SK-N-SH (cell line): ENCODE data around the gene KRAS. TPM values are rescaled to one million over a fixed set of nuclear protein-coding genes. Genes with fewer than 3 reads are reported as not detected.
"Not testable (repeated sequence)": the region's sequence is repeated elsewhere in the genome, so short reads cannot be mapped to it uniquely, and the experiment has no call there.

ENCODE experiments used
- CTCF ChIA-PET: fragments of 300-600, 350-600 bp; formaldehyde crosslinking; extraction: SDS; loops from one replicate; lab custom pipeline; 2021; lab: Yijun Ruan, JAX
- POLR2A ChIA-PET: fragments of 350-600 bp; sonication (Branson Sonifier 250); formaldehyde crosslinking; extraction: SDS; loops from one replicate; lab custom pipeline; 2020; ENCODE audit warnings: antibody characterized with exemption, inconsistent platforms; lab: Yijun Ruan, JAX
- DNase-seq: peaks from one replicate; pipeline ENCODE4 v3.0.0; 2012
- H2AFZ ChIP-seq: fragments of 200-600 bp; sonication (generic); 2 replicates; pipeline ENCODE4 v1.8.1; 2016; ENCODE audit warnings: antibody characterized with exemption, mild to moderate bottlenecking, low read depth
- H3F3A ChIP-seq: fragments of 200-600 bp; sonication (generic); replicated peaks from 2 replicates; pipeline ENCODE3; 2016; ENCODE audit warnings: antibody characterized with exemption, mild to moderate bottlenecking; ENCODE audit not compliant: insufficient read depth
- H3K27ac ChIP-seq, 2 experiments: fragments of 200-500 bp in 1 of 2; fragments of 200-600 bp in 1 of 2; sonication (Bioruptor generic) in 1 of 2; sonication (generic), shearing (Covaris generic) in 1 of 2; 2 replicates each; pipeline versions ENCODE4 v1.5.1 to v1.6.1; 2014 to 2016; ENCODE audit warnings: low read depth in 2 of 2, inconsistent platforms in 1 of 2, low read length in 1 of 2, mild to moderate bottlenecking in 1 of 2, mixed read lengths in 1 of 2
- H3K27me3 ChIP-seq: fragments of 200-600 bp; sonication (generic), shearing (Covaris generic); 2 replicates; pipeline ENCODE4 v1.6.1; 2016; ENCODE audit warnings: mixed run types; ENCODE audit not compliant: insufficient read depth
- H3K36me3 ChIP-seq, 2 experiments: fragments of 200-500 bp in 1 of 2; fragments of 200-600 bp in 1 of 2; sonication (Bioruptor generic) in 1 of 2; sonication (generic) in 1 of 2; replicated peaks in 1 of 2; 2 replicates each; pipeline versions ENCODE3 to v1.5.1; 2014 to 2016; ENCODE audit warnings: low read length in 1 of 2, mild to moderate bottlenecking in 1 of 2; ENCODE audit not compliant: insufficient read depth in 2 of 2, control insufficient read depth in 1 of 2
- H3K4me1 ChIP-seq, 2 experiments: fragments of 200-500 bp in 1 of 2; fragments of 200-600 bp in 1 of 2; sonication (Bioruptor generic) in 1 of 2; sonication (generic), shearing (Covaris generic) in 1 of 2; 2 replicates each; pipeline versions ENCODE4 v1.5.1 to v1.6.1; 2014 to 2016; ENCODE audit warnings: low read depth in 1 of 2, low read length in 1 of 2, mixed run types in 1 of 2; ENCODE audit not compliant: insufficient read depth in 2 of 2, control insufficient read depth in 1 of 2
- H3K4me2 ChIP-seq: fragments of 200-600 bp; sonication (generic), shearing (Covaris generic); 2 replicates; pipeline ENCODE4 v1.6.1; 2017; ENCODE audit warnings: mixed run types
- H3K4me3 ChIP-seq, 2 experiments: fragments of 200-500 bp in 1 of 2; fragments of 200-600 bp in 1 of 2; sonication (Bioruptor generic) in 1 of 2; sonication (generic), shearing (Covaris generic) in 1 of 2; 2 replicates each; pipeline versions ENCODE4 v1.5.1 to v1.8.1; 2014 to 2016; ENCODE audit warnings: low read depth in 2 of 2, inconsistent platforms in 1 of 2, low read length in 1 of 2, mild to moderate bottlenecking in 1 of 2, mixed read lengths in 1 of 2, moderate library complexity in 1 of 2
- H3K79me2 ChIP-seq: fragments of 200-600 bp; sonication (generic); 2 replicates; pipeline ENCODE4 v1.8.1; 2017; ENCODE audit warnings: mild to moderate bottlenecking; ENCODE audit not compliant: insufficient read depth
- H3K9ac ChIP-seq: fragments of 200-600 bp; sonication (generic); 2 replicates; pipeline ENCODE4 v1.6.1; 2017; ENCODE audit warnings: mixed run types
- H3K9me2 ChIP-seq: fragments of 200-600 bp; sonication (generic); 2 replicates; pipeline ENCODE4 v1.6.1; 2017; ENCODE audit warnings: mixed run types
- H3K9me3 ChIP-seq: fragments of 200-600 bp; sonication (generic); 2 replicates; pipeline ENCODE4 v1.6.1; 2017; ENCODE audit warnings: mixed run types, mild to moderate bottlenecking, moderate library complexity
- H4K20me1 ChIP-seq: fragments of 200-600 bp; sonication (generic); 2 replicates; pipeline ENCODE4 v1.6.1; 2017; ENCODE audit warnings: mild to moderate bottlenecking, mixed run types; ENCODE audit not compliant: insufficient read depth
- EZH2phosphoT487 ChIP-seq: fragments of 200-600 bp; sonication (generic); IDR thresholded peaks from 2 replicates; pipeline ENCODE4 v1.6.1; 2017; ENCODE audit warnings: low read depth, mixed run types, mild to moderate bottlenecking, antibody characterized with exemption, moderate library complexity, borderline replicate concordance
- FOSL2 ChIP-seq: IDR thresholded peaks from 2 replicates; pipeline ENCODE4 v1.4.0; 2012; ENCODE audit warnings: low read depth, mild to moderate bottlenecking, moderate library complexity, borderline replicate concordance
- FOXJ3 ChIP-seq: sonication (generic); formaldehyde crosslinking; IDR thresholded peaks from 2 replicates; pipeline ENCODE4 v1.5.1; 2020; ENCODE audit warnings: mild to moderate bottlenecking, missing genetic modification reagents
- JUND ChIP-seq: IDR thresholded peaks from 2 replicates; pipeline ENCODE4 v1.4.0; 2012
- MAX ChIP-seq: IDR thresholded peaks from 2 replicates; pipeline ENCODE4 v1.4.0; 2012; ENCODE audit warnings: low read depth
- POLR2AphosphoS5 ChIP-seq: IDR thresholded peaks from 2 replicates; pipeline ENCODE4 v1.6.1; 2012; ENCODE audit warnings: low read depth, low read length
- RAD21 ChIP-seq: IDR thresholded peaks from 2 replicates; pipeline ENCODE4 v1.6.1; 2012; ENCODE audit warnings: mild to moderate bottlenecking, low read length
- SIN3A ChIP-seq: IDR thresholded peaks from 2 replicates; pipeline ENCODE4 v1.6.1; 2012; ENCODE audit warnings: low read depth, mild to moderate bottlenecking, low read length, moderate library complexity, borderline replicate concordance
- TAF1 ChIP-seq: IDR thresholded peaks from 2 replicates; pipeline ENCODE4 v1.6.1; 2012; ENCODE audit warnings: low read depth, mild to moderate bottlenecking, low read length, moderate library complexity, borderline replicate concordance
- WGBS: methylation state at CpG from one replicate; pipeline ENCODE4 v1.1.6; 2017; ENCODE audit warnings: low lambda C conversion rate; 5-methylcytosine and 5-hydroxymethylcytosine counted together
- polyA plus RNA-seq, 3 experiments: library from polyadenylated mRNA; depleted of rRNA; stranded (reverse); fragments of >200 nt; gene quantifications; 2 replicates each; pipeline ENCODE4 v1.2.3, GENCODE V29; 2012
- TF ChIP-seq, protein P1 (sequence below): fragments of 200-600 bp; sonication (generic); IDR thresholded peaks from 2 replicates; pipeline ENCODE4 v1.6.1; 2017; ENCODE audit warnings: antibody characterized with exemption, mild to moderate bottlenecking, moderate library complexity
- TF ChIP-seq, protein P2 (sequence below): IDR thresholded peaks from 2 replicates; pipeline ENCODE4; 2012
- TF ChIP-seq, protein P3 (sequence below): IDR thresholded peaks from 2 replicates; pipeline ENCODE4 v1.4.0; 2012; ENCODE audit warnings: low read depth, borderline replicate concordance

KRAS gene
- polyA plus RNA-seq, 1 of the 3 experiments (the other 2 are of a cell fraction): 8.0 TPM

DNA sequence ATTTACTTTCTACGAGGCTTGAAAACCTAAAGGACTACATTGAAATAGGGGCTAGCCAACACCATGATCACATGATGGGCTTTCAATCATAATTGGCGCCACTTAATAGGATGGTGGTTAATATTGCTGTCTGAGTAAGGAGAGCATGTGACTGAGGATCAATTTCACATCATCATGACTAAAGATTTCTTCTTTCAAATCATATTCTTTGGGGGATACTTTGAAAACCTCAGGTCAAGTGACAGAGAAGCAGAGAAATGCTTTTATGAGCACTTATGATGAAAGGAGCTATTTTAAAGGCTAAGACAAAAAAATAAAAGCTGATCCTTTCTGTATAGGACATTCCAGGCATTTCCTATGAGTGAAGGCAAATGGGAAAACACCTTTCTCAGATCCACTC, 42.9 kb upstream of the KRAS start (continued):
- TF ChIP-seq, protein P1, sequence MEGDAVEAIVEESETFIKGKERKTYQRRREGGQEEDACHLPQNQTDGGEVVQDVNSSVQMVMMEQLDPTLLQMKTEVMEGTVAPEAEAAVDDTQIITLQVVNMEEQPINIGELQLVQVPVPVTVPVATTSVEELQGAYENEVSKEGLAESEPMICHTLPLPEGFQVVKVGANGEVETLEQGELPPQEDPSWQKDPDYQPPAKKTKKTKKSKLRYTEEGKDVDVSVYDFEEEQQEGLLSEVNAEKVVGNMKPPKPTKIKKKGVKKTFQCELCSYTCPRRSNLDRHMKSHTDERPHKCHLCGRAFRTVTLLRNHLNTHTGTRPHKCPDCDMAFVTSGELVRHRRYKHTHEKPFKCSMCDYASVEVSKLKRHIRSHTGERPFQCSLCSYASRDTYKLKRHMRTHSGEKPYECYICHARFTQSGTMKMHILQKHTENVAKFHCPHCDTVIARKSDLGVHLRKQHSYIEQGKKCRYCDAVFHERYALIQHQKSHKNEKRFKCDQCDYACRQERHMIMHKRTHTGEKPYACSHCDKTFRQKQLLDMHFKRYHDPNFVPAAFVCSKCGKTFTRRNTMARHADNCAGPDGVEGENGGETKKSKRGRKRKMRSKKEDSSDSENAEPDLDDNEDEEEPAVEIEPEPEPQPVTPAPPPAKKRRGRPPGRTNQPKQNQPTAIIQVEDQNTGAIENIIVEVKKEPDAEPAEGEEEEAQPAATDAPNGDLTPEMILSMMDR: no peak

GRCh38 chr12:25292810-25293221, 42.1 kb upstream of the KRAS start:
- H3K27me3 ChIP-seq, H3K79me2 ChIP-seq, POLR2A ChIA-PET, H3K9ac ChIP-seq, H3K4me2 ChIP-seq, DNase-seq, H3K4me1 ChIP-seq, H3F3A ChIP-seq, H3K36me3 ChIP-seq, H3K9me2 ChIP-seq, H3K27ac ChIP-seq, CTCF ChIA-PET, H2AFZ ChIP-seq, H3K9me3 ChIP-seq, H3K4me3 ChIP-seq, H4K20me1 ChIP-seq: not testable (repeated sequence)
- WGBS: 90% methylated on average over 5 of the region's 5 CpGs

GRCh38 chr12:25287610-25288009, 36.9 kb upstream of the KRAS start:
- ChIA-PET POLR2A (no interaction called here), CTCF (no interaction called here)
- no peaks in the 10 kb centered on the region for H3K4me1 ChIP-seq
- 0 out of 2 replicates have a peak, but pooled peaks cover 4% of the 10 kb centered on the region for H3K9me3 ChIP-seq
- DNase-seq: no peak
- no peaks in the 10 kb centered on the region for H3K9me2 ChIP-seq
- no peak overlapping the region for H2AFZ ChIP-seq
- H3F3A ChIP-seq: no peaks in the 10 kb centered on the region
- no peak overlapping the region for H3K4me2 ChIP-seq
- no peak overlapping the region for H3K9ac ChIP-seq
- no peak overlapping the region for H3K27ac ChIP-seq
- H3K27me3 ChIP-seq: no peaks in the 10 kb centered on the region
- no peak overlapping the region for H3K4me3 ChIP-seq
- H4K20me1 ChIP-seq: no peaks in the 10 kb centered on the region
- H3K36me3 ChIP-seq: no peaks in the 10 kb centered on the region
- TF ChIP-seq EZH2phosphoT487 (no peak), FOXJ3 (CRISPR knock-in tag) (no peak), TAF1 (no peak), SIN3A (no peak), FOSL2 (no peak), RAD21 (no peak), MAX (no peak), JUND (no peak), POLR2AphosphoS5 (no peak)
- TF ChIP-seq, protein P2, sequence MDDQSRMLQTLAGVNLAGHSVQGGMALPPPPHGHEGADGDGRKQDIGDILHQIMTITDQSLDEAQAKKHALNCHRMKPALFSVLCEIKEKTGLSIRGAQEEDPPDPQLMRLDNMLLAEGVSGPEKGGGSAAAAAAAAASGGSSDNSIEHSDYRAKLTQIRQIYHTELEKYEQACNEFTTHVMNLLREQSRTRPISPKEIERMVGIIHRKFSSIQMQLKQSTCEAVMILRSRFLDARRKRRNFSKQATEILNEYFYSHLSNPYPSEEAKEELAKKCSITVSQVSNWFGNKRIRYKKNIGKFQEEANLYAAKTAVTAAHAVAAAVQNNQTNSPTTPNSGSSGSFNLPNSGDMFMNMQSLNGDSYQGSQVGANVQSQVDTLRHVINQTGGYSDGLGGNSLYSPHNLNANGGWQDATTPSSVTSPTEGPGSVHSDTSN: no peak
- TF ChIP-seq, protein P3, sequence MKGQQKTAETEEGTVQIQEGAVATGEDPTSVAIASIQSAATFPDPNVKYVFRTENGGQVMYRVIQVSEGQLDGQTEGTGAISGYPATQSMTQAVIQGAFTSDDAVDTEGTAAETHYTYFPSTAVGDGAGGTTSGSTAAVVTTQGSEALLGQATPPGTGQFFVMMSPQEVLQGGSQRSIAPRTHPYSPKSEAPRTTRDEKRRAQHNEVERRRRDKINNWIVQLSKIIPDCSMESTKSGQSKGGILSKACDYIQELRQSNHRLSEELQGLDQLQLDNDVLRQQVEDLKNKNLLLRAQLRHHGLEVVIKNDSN: no peak
- no peaks in the 10 kb centered on the region for H3K79me2 ChIP-seq
- WGBS: 64% methylated on average over 2 of the region's 2 CpGs
